Loucy (cell line): ENCODE results near the gene RAP1GAP2.

Source experiments
- H2AFZ ChIP-seq: fragments of 200-600 bp; sonication (generic); 2 replicates; pipeline ENCODE4 v1.6.0; 2016; ENCODE audit warnings: antibody characterized with exemption, mild to moderate bottlenecking, low read length, moderate library complexity
- H3F3A ChIP-seq: fragments of 200-600 bp; 2 replicates; pipeline ENCODE4 v1.6.0; 2016; ENCODE audit warnings: antibody characterized with exemption, low read depth, mild to moderate bottlenecking
- H3K27me3 ChIP-seq: fragments of 200-600 bp; sonication (generic); 2 replicates; pipeline ENCODE4 v1.6.1; 2014; ENCODE audit warnings: low read length, mild to moderate bottlenecking; ENCODE audit not compliant: insufficient read depth, poor library complexity, severe bottlenecking
- H3K36me3 ChIP-seq: fragments of 200-600 bp; sonication (generic); 2 replicates; pipeline ENCODE4 v1.6.1; 2016; ENCODE audit warnings: low read length; ENCODE audit not compliant: insufficient read depth
- H3K4me1 ChIP-seq: fragments of 200-600 bp; sonication (generic); 2 replicates; pipeline ENCODE4 v1.5.1; 2014; ENCODE audit warnings: low read length, mild to moderate bottlenecking; ENCODE audit not compliant: insufficient read depth, poor library complexity, severe bottlenecking
- H3K4me2 ChIP-seq: fragments of 200-600 bp; sonication (generic); 2 replicates; pipeline ENCODE4 v1.6.0; 2014; ENCODE audit warnings: antibody characterized with exemption, low read length, low read depth, mild to moderate bottlenecking; ENCODE audit not compliant: poor library complexity, severe bottlenecking
- H3K4me3 ChIP-seq: fragments of 200-600 bp; sonication (generic); 2 replicates; pipeline ENCODE4 v1.5.1; 2014; ENCODE audit warnings: low read length, mild to moderate bottlenecking, mixed read lengths; ENCODE audit not compliant: poor library complexity, severe bottlenecking
- H3K79me2 ChIP-seq: fragments of 200-600 bp; sonication (generic); 2 replicates; pipeline ENCODE4 v1.6.1; 2014; ENCODE audit warnings: low read length; ENCODE audit not compliant: insufficient read depth
- H3K9ac ChIP-seq: fragments of 200-600 bp; sonication (generic); 2 replicates; pipeline ENCODE4 v1.6.0; 2014; ENCODE audit warnings: mild to moderate bottlenecking, low read depth, low read length, moderate library complexity; ENCODE audit not compliant: poor library complexity, severe bottlenecking
- H3K9me2 ChIP-seq: fragments of 200-600 bp; sonication (generic); replicated peaks from 2 replicates; pipeline ENCODE4 v1.6.1; 2016; ENCODE audit warnings: low read depth, low read length, mixed read lengths
- H3K9me3 ChIP-seq: fragments of 200-600 bp; sonication (generic); 2 replicates; pipeline ENCODE4 v1.6.1; 2014; ENCODE audit warnings: mild to moderate bottlenecking, antibody characterized with exemption, low read length, low read depth; ENCODE audit not compliant: insufficient read depth
- H4K20me1 ChIP-seq: fragments of 200-600 bp; sonication (generic); 2 replicates; pipeline ENCODE4 v1.6.0; 2014; ENCODE audit warnings: antibody characterized with exemption, low read length, mild to moderate bottlenecking; ENCODE audit not compliant: insufficient read depth, poor library complexity, severe bottlenecking
- CTCF ChIP-seq: fragments of 200-600 bp; sonication (generic); conservative IDR thresholded peaks from 2 replicates; pipeline ENCODE4 v1.5.1; 2014; ENCODE audit warnings: mild to moderate bottlenecking, antibody characterized with exemption, low read length
- EZH2phosphoT487 ChIP-seq: fragments of 200-600 bp; IDR thresholded peaks from 2 replicates; pipeline ENCODE4 v1.6.1; 2018; ENCODE audit warnings: antibody characterized with exemption, mild to moderate bottlenecking, moderate library complexity, borderline replicate concordance

The RAP1GAP2 gene

DNA sequence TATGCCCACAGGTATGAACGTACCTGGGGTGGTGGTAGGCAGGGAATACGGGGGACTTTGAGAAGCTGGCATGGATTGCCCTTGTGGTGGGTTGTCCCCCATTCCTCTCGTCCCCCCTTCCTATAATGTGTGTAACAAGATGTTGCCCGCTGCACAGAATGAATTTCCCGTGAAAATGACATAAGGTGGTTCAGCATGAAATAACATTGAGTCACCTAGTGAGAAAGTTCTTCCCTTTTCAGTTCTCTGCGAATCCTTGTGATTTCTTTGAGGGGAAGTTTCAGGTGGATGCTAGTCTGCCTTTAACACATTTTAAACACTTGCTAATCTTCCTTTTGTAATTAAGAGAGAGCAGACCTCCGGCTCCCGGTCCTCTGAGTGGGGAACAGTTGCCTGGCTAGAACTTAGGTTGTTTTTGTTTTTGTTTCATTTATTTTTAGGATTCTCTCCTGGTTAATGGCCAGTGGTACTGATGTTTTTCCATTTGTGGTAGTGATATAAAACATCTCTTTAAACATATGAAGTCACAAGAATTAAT is 58.9 kb downstream of the RAP1GAP2 start:
- peak overlapping the region; percentile 92 for H3K4me2 ChIP-seq

DNA sequence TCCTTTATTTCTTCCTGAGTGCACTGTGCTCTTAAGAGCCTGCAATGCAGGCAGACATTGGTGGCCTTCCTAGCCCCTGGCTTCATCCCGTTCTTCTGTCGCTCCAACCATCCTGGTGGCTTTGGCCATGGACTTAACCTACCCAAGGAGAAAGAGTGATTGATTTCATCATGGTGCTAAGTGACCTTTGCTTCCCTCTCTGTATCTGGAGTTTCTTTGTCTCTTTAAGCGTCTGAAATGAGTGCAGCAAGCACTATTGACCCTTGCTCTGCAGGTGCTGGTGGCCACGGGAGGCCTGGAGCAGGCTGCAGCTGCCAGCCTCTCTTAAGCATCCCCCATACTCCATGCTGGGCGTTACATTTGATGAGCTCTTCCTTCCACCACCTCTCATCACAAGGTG is 60.5 kb downstream of the RAP1GAP2 start:
- no peaks in the 10 kb centered on the region for H3K9me2 ChIP-seq
- H3K4me1 ChIP-seq: peaks cover 53% of the 10 kb centered on the region
- H3K79me2 ChIP-seq: peaks cover 88% of the 10 kb centered on the region
- peaks cover 4% of the 10 kb centered on the region; the same call in 1 of the 2 replicates for H3K36me3 ChIP-seq
- peaks cover 9% of the 10 kb centered on the region for H3F3A ChIP-seq
- TF ChIP-seq CTCF: no peak
- no peak for TF ChIP-seq EZH2phosphoT487
- peak overlapping the region; percentile 95 for H3K9ac ChIP-seq
- no peak overlapping the region for H2AFZ ChIP-seq
- peak overlapping the region; percentile 95 for H3K4me3 ChIP-seq
- H3K4me2 ChIP-seq: peak overlapping the region; percentile 92
- H3K27me3 ChIP-seq: no peaks in the 10 kb centered on the region
- peaks cover 76% of the 10 kb centered on the region for H4K20me1 ChIP-seq
- H3K9me3 ChIP-seq: no peaks in the 10 kb centered on the region

More for the DNA sequence above, 58.9 kb downstream of the RAP1GAP2 start:
- TF ChIP-seq EZH2phosphoT487: no peak
- no peak for TF ChIP-seq CTCF
- Histone ChIP-seq H3K4me1 (peaks cover 63% of the 10 kb centered on the region), H3K4me3 (peak overlapping the region; percentile 95), H3K9me2 (no peaks in the 10 kb centered on the region), H3K9me3 (no peaks in the 10 kb centered on the region), H2AFZ (no peak overlapping the region), H3F3A (peaks cover 11% of the 10 kb centered on the region), H3K27me3 (no peaks in the 10 kb centered on the region), H3K79me2 (peaks cover 88% of the 10 kb centered on the region), H3K9ac (peak overlapping the region; percentile 95), H3K36me3 (peaks cover 4% of the 10 kb centered on the region; the same call in 1 of the 2 replicates), H4K20me1 (peaks cover 60% of the 10 kb centered on the region)

GRCh38 chr17:2860045-2860444 is 63.8 kb downstream of the RAP1GAP2 start:
- no peaks in the 10 kb centered on the region for H3K9me2 ChIP-seq
- H3K27me3 ChIP-seq: no peaks in the 10 kb centered on the region
- peaks cover 100% of the 10 kb centered on the region for H3K79me2 ChIP-seq
- H2AFZ ChIP-seq: no peak overlapping the region
- H3K4me2 ChIP-seq: peak overlapping the region; percentile 92
- no peaks in the 10 kb centered on the region for H3F3A ChIP-seq
- no peak for TF ChIP-seq EZH2phosphoT487
- TF ChIP-seq CTCF: no peak
- peak overlapping the region; percentile 39 for H3K4me3 ChIP-seq
- H3K9me3 ChIP-seq: no peaks in the 10 kb centered on the region
- H4K20me1 ChIP-seq: peaks cover 100% of the 10 kb centered on the region
- H3K9ac ChIP-seq: peak overlapping the region; percentile 32
- H3K4me1 ChIP-seq: peaks cover 46% of the 10 kb centered on the region
- H3K36me3 ChIP-seq: peaks cover 15% of the 10 kb centered on the region; the same call in 1 of the 2 replicates
